Right atrium auricular region (tissue), 2 donors: ENCODE measurements around the gene TMEM86A. TPM values are rescaled to one million over a fixed set of nuclear protein-coding genes. Genes with fewer than 3 reads are reported as not detected.
"Not testable (repeated sequence)": the region's sequence is repeated elsewhere in the genome, so short reads cannot be mapped to it uniquely, and the experiment has no call there.

Source experiments
- DNase-seq: peaks from one replicate; pipeline ENCODE4 v3.0.0-alpha.2; 2019; ENCODE audit warnings: low spot score
- H3K27ac ChIP-seq, 2 donors: fragments of 200-600 bp; sonication (generic); 1 replicate in 1 of 2; 2 replicates in 1 of 2; pipeline ENCODE4 v1.5.1; 2016 to 2019
- H3K27me3 ChIP-seq, 2 donors: fragments of 200-600 bp; sonication (generic); one replicate each; pipeline versions ENCODE4 v1.5.1 to v1.6.0; 2017 to 2019
- H3K36me3 ChIP-seq: fragments of 200-600 bp; sonication (generic); one replicate; pipeline ENCODE4 v1.5.1; 2016
- H3K4me1 ChIP-seq, 2 donors: fragments of 200-600 bp; sonication (generic); one replicate each; pipeline versions ENCODE4 v1.5.1 to v1.6.0; 2017 to 2019
- H3K4me3 ChIP-seq, 2 donors: fragments of 200-600 bp; sonication (generic); 1 replicate in 1 of 2; 2 replicates in 1 of 2; pipeline ENCODE4 v1.5.1; 2017 to 2019; ENCODE audit warnings: mild to moderate bottlenecking in 1 of 2, moderate library complexity in 1 of 2
- H3K9me3 ChIP-seq, 2 donors: fragments of 200-600 bp; sonication (generic); one replicate each; pipeline ENCODE4 v1.5.1; 2019
- CTCF ChIP-seq, 2 donors: fragments of 200-600 bp; sonication (generic); IDR thresholded peaks; one replicate each; pipeline ENCODE4 v1.5.1; 2019; ENCODE audit warnings: antibody characterized with exemption in 2 of 2
- total RNA-seq, 2 donors: library from RNA; depleted of rRNA; stranded (reverse); fragments of >200 nt; gene quantifications; one replicate each; pipeline ENCODE4 v1.1.0, GENCODE V29; 2016

TMEM86A gene, protein sequence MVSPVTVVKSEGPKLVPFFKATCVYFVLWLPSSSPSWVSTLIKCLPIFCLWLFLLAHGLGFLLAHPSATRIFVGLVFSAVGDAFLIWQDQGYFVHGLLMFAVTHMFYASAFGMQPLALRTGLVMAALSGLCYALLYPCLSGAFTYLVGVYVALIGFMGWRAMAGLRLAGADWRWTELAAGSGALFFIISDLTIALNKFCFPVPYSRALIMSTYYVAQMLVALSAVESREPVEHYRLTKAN
- 1 to 10 TPM; 2.6 to 4.6 TPM for total RNA-seq

DNA sequence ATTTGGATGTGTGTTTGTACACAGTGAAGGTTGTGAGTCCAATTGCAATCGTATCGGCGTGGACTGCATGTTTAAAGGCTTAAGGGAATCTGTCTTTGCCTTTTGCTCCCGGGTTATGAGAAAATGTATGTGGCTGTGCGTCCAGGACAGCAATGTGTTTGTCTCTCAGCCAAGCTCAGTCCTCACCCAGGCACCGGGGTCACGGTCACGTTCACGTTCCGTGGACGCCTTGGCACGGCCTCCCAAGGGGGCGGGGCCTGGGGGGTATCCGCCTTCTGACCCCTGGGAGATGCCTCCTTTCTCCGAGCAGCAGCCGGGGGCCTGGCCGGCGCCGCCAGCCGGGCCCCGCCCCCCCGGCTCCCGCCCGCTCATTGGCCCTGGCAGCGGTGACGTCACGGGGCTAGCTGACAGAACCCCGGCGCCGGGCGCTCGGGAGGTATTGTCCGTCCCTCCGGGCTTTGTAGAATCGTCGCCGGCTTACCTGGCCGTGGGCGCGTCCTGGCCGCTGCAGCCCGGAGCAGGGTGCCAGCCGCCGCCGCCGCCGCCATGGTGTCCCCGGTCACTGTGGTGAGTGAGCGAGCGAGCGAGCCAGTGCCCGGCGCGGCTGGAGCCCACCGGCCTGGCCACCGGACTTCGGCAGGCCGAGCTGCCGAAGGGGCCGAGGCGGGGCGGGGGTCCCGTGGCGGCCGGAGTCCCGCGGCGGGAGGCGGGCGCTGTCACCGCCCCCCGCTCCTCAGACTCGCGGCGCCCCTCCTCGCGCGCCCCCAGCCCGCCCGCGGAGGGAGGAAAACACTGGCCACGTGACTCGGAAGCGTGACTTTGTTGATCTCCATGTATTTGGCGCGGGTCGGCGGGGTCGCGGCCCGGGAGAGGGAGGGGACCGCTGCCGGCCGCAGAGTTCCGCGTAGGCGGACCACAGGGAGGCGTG, at the start of gene TMEM86A:
TMEM86A (plus strand) TSS at position 439 of the 928 bp plus-strand sequence; CDS start at position 547, 108 bp downstream.
- peaks cover 0 to 26% of the 10 kb centered on the region in 2 donors for H3K4me1 ChIP-seq
- peak within 1 kb of the TSS; percentile 86 to 87 for H3K27ac ChIP-seq
- peaks cover 9% of the 10 kb centered on the region for H3K36me3 ChIP-seq
- no peaks in the 10 kb centered on the region for H3K9me3 ChIP-seq
- no peaks in the 10 kb centered on the region for H3K27me3 ChIP-seq
- peak; percentile 98 for DNase-seq
- H3K4me3 ChIP-seq, result peak within 1 kb of the TSS; percentile 84 to 91
- peak in 1 of 2 donors; percentile 29 for TF ChIP-seq CTCF (IDR thresholded peaks at IDR 0.05)

DNA sequence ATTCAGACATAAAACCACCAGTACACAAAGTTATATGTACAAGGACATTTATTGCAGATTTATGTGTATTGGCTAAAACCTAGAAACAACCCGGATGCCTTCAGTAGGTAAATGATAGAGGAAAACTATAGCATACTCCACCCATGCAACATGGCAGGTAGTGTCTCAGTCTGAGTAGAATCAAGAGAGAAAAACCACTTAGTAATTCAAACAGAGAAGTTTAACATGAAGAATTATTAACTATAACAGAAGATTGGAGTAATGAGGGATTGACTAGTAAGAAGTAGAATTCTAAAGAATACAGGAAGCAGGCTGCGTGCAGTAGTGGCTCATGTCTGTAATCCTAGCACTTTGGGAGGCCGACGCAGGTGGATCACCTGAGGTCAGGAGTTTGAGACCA, 48.2 kb upstream of the TMEM86A start:
- no peaks in the 10 kb centered on the region for H3K4me1 ChIP-seq
- H3K4me3 ChIP-seq, result no peak overlapping the region
- DNase-seq, result no peak
- no peaks in the 10 kb centered on the region for H3K27me3 ChIP-seq
- TF ChIP-seq CTCF (IDR thresholded peaks at IDR 0.05), result no peak
- no peaks in the 10 kb centered on the region for H3K36me3 ChIP-seq
- H3K9me3 ChIP-seq, result no peaks in the 10 kb centered on the region
- H3K27ac ChIP-seq, result no peak overlapping the region

DNA sequence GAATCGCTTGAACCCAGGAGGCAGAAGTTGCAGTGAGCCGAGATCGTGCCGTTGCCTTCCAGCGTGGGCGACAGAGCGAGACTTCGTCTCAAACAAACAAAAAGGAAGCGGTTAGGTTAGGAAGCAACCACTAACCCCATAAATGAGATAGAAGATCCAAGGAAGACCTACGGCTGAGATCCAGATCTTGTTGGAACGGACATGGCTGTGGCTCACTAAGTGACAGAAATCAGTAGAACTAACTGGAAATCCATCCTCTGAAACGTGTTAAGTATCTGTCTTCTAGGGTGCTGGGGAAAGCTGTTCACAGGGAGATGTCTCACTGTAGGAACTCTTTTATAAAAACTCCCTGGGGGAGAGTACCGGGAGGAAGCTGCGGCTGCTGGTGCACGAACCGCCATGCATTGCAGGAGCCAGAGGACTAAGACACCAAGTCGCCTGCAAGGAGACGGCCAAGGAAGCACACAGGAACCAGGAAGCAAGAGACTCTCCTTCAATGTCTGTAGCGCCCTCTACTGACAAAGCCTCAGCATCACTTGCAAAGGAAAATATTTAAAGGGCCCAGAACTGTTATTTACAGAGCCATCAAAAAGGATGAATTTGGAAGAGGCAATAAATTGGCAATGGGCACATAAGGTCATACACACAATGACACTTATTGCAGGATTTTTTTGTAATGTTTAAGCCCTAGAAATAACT, 47.6 kb upstream of the TMEM86A start:
- Histone ChIP-seq H3K4me1 (no peaks in the 10 kb centered on the region), H3K27ac (no peak overlapping the region), H3K36me3 (no peaks in the 10 kb centered on the region), H3K4me3 (no peak overlapping the region), H3K9me3 (no peaks in the 10 kb centered on the region), H3K27me3 (no peaks in the 10 kb centered on the region)
- peak; percentile 26 to 64 for TF ChIP-seq CTCF (IDR thresholded peaks at IDR 0.05)
- peak; percentile 62 for DNase-seq

DNA sequence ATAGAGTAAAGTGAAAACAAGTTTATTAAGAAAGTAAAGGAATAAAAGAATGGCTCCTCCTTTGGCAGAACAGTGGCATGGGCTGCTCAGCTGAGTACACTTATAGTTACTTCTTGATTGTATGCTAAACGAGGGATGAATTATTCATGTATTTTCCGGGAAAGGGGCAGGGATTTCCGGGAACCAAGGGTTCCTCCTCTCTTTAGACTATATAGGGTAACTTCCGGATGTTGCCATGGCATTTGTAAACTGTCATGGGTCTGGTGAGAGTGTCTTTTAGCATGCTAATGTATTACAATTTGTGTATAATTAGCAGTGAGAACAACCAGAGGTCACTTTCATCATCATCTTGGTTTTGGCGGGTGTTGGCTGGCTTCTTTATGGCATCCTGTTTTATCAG, 40.9 kb upstream of the TMEM86A start:
- H3K9me3 ChIP-seq, result peaks cover 0 to 11% of the 10 kb centered on the region in 2 donors

GRCh38 chr11:18665353-18665872, 33.2 kb upstream of the TMEM86A start:
- H3K36me3 ChIP-seq, DNase-seq, H3K4me1 ChIP-seq, H3K27ac ChIP-seq, H3K9me3 ChIP-seq, H3K27me3 ChIP-seq, H3K4me3 ChIP-seq: not testable (repeated sequence)

More for the DNA sequence above, 40.9 kb upstream of the TMEM86A start:
- no peaks in the 10 kb centered on the region for H3K27me3 ChIP-seq
- H3K4me1 ChIP-seq, result no peaks in the 10 kb centered on the region
- no peak overlapping the region for H3K4me3 ChIP-seq
- TF ChIP-seq CTCF (IDR thresholded peaks at IDR 0.05), result no peak
- H3K27ac ChIP-seq, result no peak overlapping the region
- H3K36me3 ChIP-seq, result no peaks in the 10 kb centered on the region
- DNase-seq, result no peak
